ENCODE data around the gene TCHP.
"Not testable (repeated sequence)": the region's sequence is repeated elsewhere in the genome, so short reads cannot be mapped to it uniquely, and the experiment has no call there.

The TCHP gene

GRCh38 chr12:109899783-109900751 lies at the start of gene TCHP:
Gene TCHP, plus strand, starts transcription at chr12:109900274. Its CDS starts 2,753 bp downstream, at chr12:109903027.
- peak; percentile 66 for DNase-seq

- not testable (repeated sequence) for DNase-seq
Measured at GRCh38 chr12:109850518-109850917, 49.6 kb upstream of the TCHP start.

- DNase-seq: no peak
Measured at GRCh38 chr12:109855377-109855776, 44.7 kb upstream of the TCHP start.

- no peak for DNase-seq
Measured at GRCh38 chr12:109857715-109858114, 42.4 kb upstream of the TCHP start.

GRCh38 chr12:109858764-109859163 lies 41.3 kb upstream of the TCHP start:
- DNase-seq: no peak

- no peak for DNase-seq
Measured at GRCh38 chr12:109860977-109861376, 39.1 kb upstream of the TCHP start.

GRCh38 chr12:109861689-109862314 lies 38.3 kb upstream of the TCHP start:
- no peak for DNase-seq

- not testable (repeated sequence) for DNase-seq
Measured at GRCh38 chr12:109862491-109862890, 37.6 kb upstream of the TCHP start.

GRCh38 chr12:109863847-109864712 lies 36.0 kb upstream of the TCHP start:
- peak; percentile 16 for DNase-seq

- no peak for DNase-seq
Measured at GRCh38 chr12:109864916-109865315, 35.2 kb upstream of the TCHP start.

- no peak for DNase-seq
Measured at GRCh38 chr12:109868182-109869051, 31.7 kb upstream of the TCHP start.

GRCh38 chr12:109870648-109871047 lies 29.4 kb upstream of the TCHP start:
- no peak for DNase-seq

GRCh38 chr12:109871668-109872314 lies 28.3 kb upstream of the TCHP start:
- DNase-seq: no peak

GRCh38 chr12:109873653-109874052 lies 26.4 kb upstream of the TCHP start:
- no peak for DNase-seq

GRCh38 chr12:109875572-109876131 lies 24.4 kb upstream of the TCHP start:
- no peak for DNase-seq

GRCh38 chr12:109876406-109876805 lies 23.7 kb upstream of the TCHP start:
- no peak for DNase-seq

- no peak for DNase-seq
Measured at GRCh38 chr12:109877504-109878246, 22.4 kb upstream of the TCHP start.

- DNase-seq: no peak
Measured at GRCh38 chr12:109878247-109878625, 21.8 kb upstream of the TCHP start.

GRCh38 chr12:109878749-109879148 lies 21.3 kb upstream of the TCHP start:
- DNase-seq: no peak

GRCh38 chr12:109879351-109880042 lies 20.6 kb upstream of the TCHP start:
- DNase-seq: no peak
